Left lung (tissue), 10 donors: ENCODE results near the gene WDR7. TPM values are rescaled to one million over a fixed set of nuclear protein-coding genes. Genes with fewer than 3 reads are reported as not detected.

Experiments
- ATAC-seq: fragments of 200-7000 bp; cut with Tn5 transposase; one replicate; pipeline ENCODE4 v1.9.1; 2020; ENCODE audit warnings: moderate library complexity
- DNase-seq, 4 donors: peaks; one replicate each; pipeline ENCODE4 v3.0.0-alpha.2; 2013 to 2020
- H3K27ac ChIP-seq, 2 donors: fragments of 200-600 bp; sonication (generic) in 1 of 2; one replicate each; pipeline versions ENCODE4 v1.5.0 to v1.8.0; 2020 to 2021
- H3K27me3 ChIP-seq, 2 donors: fragments of 200-600 bp; sonication (generic) in 1 of 2; one replicate each; pipeline versions ENCODE4 v1.5.0 to v1.8.0; 2020 to 2021
- H3K36me3 ChIP-seq, 2 donors: fragments of 200-600 bp; sonication (generic) in 1 of 2; one replicate each; pipeline versions ENCODE4 v1.5.0 to v1.8.0; 2020 to 2021
- H3K4me1 ChIP-seq, 2 donors: fragments of 200-600 bp; one replicate each; pipeline ENCODE4 v1.8.0; 2021
- H3K4me3 ChIP-seq, 2 donors: fragments of 200-600 bp; sonication (generic) in 1 of 2; one replicate each; pipeline versions ENCODE4 v1.5.0 to v1.8.0; 2020 to 2021; ENCODE audit warnings: mild to moderate bottlenecking in 1 of 2
- H3K9me3 ChIP-seq, 2 donors: fragments of 200-600 bp; sonication (generic) in 1 of 2; one replicate each; pipeline versions ENCODE4 v1.5.0 to v1.8.0; 2020 to 2021
- intact Hi-C, 2 donors: fragments of 100-400 bp; cut with DNase I; formaldehyde crosslinking; loops; one replicate each; pipeline versions ENCODE4 v1.11.2 to v1.14.2; 2022
- polyA plus RNA-seq, 6 donors: library from polyadenylated mRNA; unstranded; fragments of 120-200 nt; gene quantifications; one replicate each; pipeline ENCODE4 v1.2.1, GENCODE V29; 2013; ENCODE audit not compliant: insufficient read length in 6 of 6
- total RNA-seq, 2 donors: library from RNA; stranded (reverse); fragmentation: NEBNext Ultra II Directional; extraction: Animal tissue kit (Norgen Biotek cat#: 25700); gene quantifications; one replicate each; pipeline ENCODE4 v1.2.1, GENCODE V29; 2021
- TF ChIP-seq, protein P1 (sequence below), 2 donors: fragments of 200-600 bp; sonication (generic) in 1 of 2; IDR thresholded peaks; one replicate each; pipeline versions ENCODE4 v1.5.0 to v1.8.0; 2021; ENCODE audit warnings: antibody characterized with exemption in 2 of 2
- donor health status: DM: no; HTN: yes; CAD: no.
- donor health status: DM: no; HTN: no; CAD: no.

Gene WDR7
- total and polyA plus RNA-seq, 8 donors: 10.9 to 37.7 (median 12.8) TPM

DNA sequence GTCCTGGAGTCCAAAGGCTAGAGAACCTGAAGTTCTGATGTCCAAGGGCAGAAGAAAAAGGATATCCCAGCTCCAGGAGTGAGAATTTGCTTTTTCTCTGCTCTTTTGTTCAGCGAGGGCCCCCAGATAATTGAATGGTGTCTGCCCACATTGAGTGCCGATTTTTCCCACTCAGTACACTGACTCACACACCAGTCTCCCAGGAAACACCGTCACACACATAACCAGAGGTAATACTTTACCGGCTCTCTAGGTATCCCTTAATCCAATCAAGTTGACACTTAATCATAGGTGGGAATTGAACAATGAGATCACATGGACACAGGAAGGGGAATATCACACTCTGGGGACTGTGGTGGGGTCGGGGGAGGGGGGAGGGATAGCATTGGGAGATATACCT, 161.5 kb downstream of the WDR7 start:
- H3K27ac ChIP-seq: no peak overlapping the region
- ATAC-seq: no peak
- H3K9me3 ChIP-seq: no peaks in the 10 kb centered on the region
- TF ChIP-seq, protein P1, sequence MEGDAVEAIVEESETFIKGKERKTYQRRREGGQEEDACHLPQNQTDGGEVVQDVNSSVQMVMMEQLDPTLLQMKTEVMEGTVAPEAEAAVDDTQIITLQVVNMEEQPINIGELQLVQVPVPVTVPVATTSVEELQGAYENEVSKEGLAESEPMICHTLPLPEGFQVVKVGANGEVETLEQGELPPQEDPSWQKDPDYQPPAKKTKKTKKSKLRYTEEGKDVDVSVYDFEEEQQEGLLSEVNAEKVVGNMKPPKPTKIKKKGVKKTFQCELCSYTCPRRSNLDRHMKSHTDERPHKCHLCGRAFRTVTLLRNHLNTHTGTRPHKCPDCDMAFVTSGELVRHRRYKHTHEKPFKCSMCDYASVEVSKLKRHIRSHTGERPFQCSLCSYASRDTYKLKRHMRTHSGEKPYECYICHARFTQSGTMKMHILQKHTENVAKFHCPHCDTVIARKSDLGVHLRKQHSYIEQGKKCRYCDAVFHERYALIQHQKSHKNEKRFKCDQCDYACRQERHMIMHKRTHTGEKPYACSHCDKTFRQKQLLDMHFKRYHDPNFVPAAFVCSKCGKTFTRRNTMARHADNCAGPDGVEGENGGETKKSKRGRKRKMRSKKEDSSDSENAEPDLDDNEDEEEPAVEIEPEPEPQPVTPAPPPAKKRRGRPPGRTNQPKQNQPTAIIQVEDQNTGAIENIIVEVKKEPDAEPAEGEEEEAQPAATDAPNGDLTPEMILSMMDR (IDR thresholded peaks at IDR 0.05): no peak
- H3K4me3 ChIP-seq: no peak overlapping the region
- intact Hi-C loops: no loop called here
- H3K4me1 ChIP-seq: no peaks in the 10 kb centered on the region
- no peaks in the 10 kb centered on the region for H3K36me3 ChIP-seq
- no peak for DNase-seq
- H3K27me3 ChIP-seq: no peaks in the 10 kb centered on the region

DNA sequence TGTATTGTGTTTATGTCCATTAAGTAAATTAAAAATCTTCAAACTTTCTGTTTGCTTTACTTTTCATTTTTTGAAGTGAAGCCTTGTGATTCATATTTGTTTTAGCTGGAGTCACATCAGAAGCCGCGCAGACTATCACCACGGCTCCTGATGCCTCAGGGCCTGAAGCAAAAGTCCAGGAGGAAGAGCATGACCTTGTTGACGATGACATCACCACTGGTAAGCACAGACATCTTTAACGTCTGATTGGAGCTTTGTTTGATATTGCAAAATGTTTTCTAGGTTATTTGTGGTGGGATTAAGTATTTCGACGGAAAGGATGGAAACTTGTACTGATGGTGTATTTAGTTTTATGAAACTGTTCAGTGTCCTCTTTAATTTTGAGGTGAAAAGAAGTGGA, 164.8 kb downstream of the WDR7 start:
- H3K36me3 ChIP-seq: no peaks in the 10 kb centered on the region
- H3K27me3 ChIP-seq: no peaks in the 10 kb centered on the region
- no peak for DNase-seq
- H3K9me3 ChIP-seq: no peaks in the 10 kb centered on the region
- TF ChIP-seq, protein P1 (IDR thresholded peaks at IDR 0.05): no peak
- no peak overlapping the region for H3K27ac ChIP-seq
- ATAC-seq: no peak
- no peaks in the 10 kb centered on the region for H3K4me1 ChIP-seq
- H3K4me3 ChIP-seq: no peak overlapping the region
- intact Hi-C loops: no loop called here

DNA sequence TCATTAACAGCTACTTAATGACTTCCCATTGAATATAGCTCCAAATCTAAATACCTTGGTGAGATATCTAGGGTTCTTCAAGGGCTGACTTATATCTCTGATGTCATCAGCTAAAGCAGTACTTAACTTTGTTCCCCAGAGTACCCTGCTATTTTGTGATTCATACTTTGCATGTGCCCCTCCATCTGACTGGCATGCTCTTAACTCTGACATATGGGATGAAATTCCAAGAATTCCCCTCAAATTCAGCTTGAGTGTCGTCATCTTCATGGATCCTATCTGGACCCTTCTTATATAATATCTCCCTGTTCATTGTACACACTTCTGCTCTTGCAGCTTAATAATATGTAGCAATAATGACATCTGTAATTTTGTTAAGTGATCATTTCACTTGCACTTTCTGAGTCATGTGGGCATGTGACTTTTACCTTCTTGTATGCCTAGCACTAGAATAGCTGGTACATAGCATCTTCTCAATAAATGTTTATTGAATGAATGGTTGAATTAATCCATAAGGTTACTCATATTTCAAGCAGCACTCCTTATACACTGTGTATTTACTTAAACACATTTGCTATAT, 172.9 kb downstream of the WDR7 start:
- TF ChIP-seq, protein P1 (IDR thresholded peaks at IDR 0.05): no peak
- Histone ChIP-seq H3K27me3 (no peaks in the 10 kb centered on the region), H3K36me3 (peaks cover 0 to 8% of the 10 kb centered on the region in 2 donors), H3K4me3 (no peak overlapping the region), H3K4me1 (no peaks in the 10 kb centered on the region), H3K9me3 (no peaks in the 10 kb centered on the region), H3K27ac (no peak overlapping the region)
- DNase-seq (no peak), ATAC-seq (no peak)
- intact Hi-C loops: no loop called here

DNA sequence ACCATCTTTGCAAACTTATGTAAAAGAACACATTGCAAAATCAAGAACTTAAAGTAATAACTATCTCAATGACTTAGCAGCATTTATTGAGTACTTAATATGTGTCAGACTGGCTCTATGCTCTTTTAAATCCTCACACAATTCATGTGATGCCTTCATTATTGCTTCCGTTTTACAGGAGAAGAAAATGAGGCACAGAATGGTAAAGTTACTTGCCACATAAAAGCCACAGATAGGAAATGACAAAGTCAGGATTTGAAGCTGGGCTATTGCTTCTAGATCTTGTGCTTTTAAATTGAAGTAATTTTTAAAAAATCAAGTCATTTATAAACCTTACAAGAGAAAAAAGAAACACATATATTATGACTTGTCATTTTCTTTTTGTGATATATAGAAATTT, 174.2 kb downstream of the WDR7 start:
- Histone ChIP-seq H3K9me3 (no peaks in the 10 kb centered on the region), H3K4me3 (no peak overlapping the region), H3K36me3 (peaks cover 0 to 8% of the 10 kb centered on the region in 2 donors), H3K4me1 (no peaks in the 10 kb centered on the region), H3K27ac (peak overlapping the region in 1 of 2 donors; percentile 57), H3K27me3 (no peaks in the 10 kb centered on the region)
- TF ChIP-seq, protein P1 (IDR thresholded peaks at IDR 0.05): no peak
- intact Hi-C loops: no loop called here
- ATAC-seq (no peak), DNase-seq (no peak)

DNA sequence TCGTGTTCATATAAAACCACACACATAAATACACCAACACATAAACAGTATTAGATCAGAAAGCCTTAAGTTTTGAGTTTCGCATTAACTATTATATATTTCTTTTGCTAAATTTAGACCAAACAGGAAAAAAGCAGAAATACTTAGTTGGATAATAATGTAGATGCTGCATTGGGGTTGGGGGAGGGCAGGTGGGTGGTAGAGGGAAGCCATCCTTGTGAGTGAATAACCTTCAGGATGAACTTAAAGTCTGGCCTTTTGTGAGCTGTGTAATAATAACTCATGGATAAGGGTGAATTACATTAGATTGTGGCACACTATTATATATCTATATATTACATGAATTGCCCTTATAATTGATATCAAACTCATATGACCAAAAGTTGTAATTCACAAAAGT, 174.7 kb downstream of the WDR7 start:
- Histone ChIP-seq H3K4me1 (no peaks in the 10 kb centered on the region), H3K9me3 (no peaks in the 10 kb centered on the region), H3K36me3 (peaks cover 0 to 8% of the 10 kb centered on the region in 2 donors), H3K27me3 (no peaks in the 10 kb centered on the region), H3K4me3 (no peak overlapping the region), H3K27ac (peak overlapping the region in 1 of 2 donors; percentile 57)
- TF ChIP-seq, protein P1 (IDR thresholded peaks at IDR 0.05): no peak
- ATAC-seq: no peak
- DNase-seq: no peak
- intact Hi-C loops: no loop called here
